GM12891 (cell line): ENCODE data around the gene PADI6.
A peak's percentile ranks its signal among the peaks of the same experiment; 100 is the strongest.

ENCODE experiments used
- DNase-seq: peaks from one replicate; pipeline ENCODE4 v3.0.0; 2011; ENCODE audit warnings: low spot score; ENCODE audit not compliant: insufficient read length
- FAIRE-seq: peaks from 2 replicates; lab custom pipeline; 2011; peaks lifted over from hg19 to GRCh38; lab: Jason Lieb, UNC
- PAX5 ChIP-seq: IDR thresholded peaks from 2 replicates; pipeline ENCODE4 v1.6.1; 2011; ENCODE audit warnings: low read length, moderate library complexity, mild to moderate bottlenecking; ENCODE audit not compliant: insufficient read depth, severe bottlenecking
- POLR2A ChIP-seq: IDR thresholded peaks from 2 replicates; pipeline ENCODE4 v1.6.1; 2011; ENCODE audit warnings: low read depth, low read length, control low read depth
- POLR2AphosphoS5 ChIP-seq: IDR thresholded peaks from 2 replicates; pipeline ENCODE4 v1.6.1; 2011; ENCODE audit warnings: low read depth, low read length, control low read depth
- POU2F2 ChIP-seq: IDR thresholded peaks from 2 replicates; pipeline ENCODE4 v1.6.1; 2011; ENCODE audit warnings: low read depth, mild to moderate bottlenecking, control low read depth, low read length, moderate library complexity
- SPI1 ChIP-seq: IDR thresholded peaks from 2 replicates; pipeline ENCODE4 v1.6.1; 2011; ENCODE audit warnings: low read depth, low read length, control low read depth
- TAF1 ChIP-seq: IDR thresholded peaks from 2 replicates; pipeline ENCODE4 v1.6.1; 2011; ENCODE audit warnings: low read depth, low read length, control low read depth

Gene PADI6

GRCh38 chr1:17427696-17428660, 56.0 kb downstream of the PADI6 start:
- FAIRE-seq = no peak
- no peak for DNase-seq
- TF ChIP-seq PAX5 (no peak), POLR2AphosphoS5 (0 out of 2 replicates have a peak, but pooled peaks have one; percentile 5)

- FAIRE-seq = no peak
- no peak for TF ChIP-seq POLR2AphosphoS5
- no peak for TF ChIP-seq POU2F2
- no peak for TF ChIP-seq TAF1
- no peak for TF ChIP-seq SPI1
- no peak for TF ChIP-seq POLR2A
- TF ChIP-seq PAX5 = no peak
Observed at GRCh38 chr1:17429183-17429582, 57.2 kb downstream of the PADI6 start.

GRCh38 chr1:17432412-17432811, 60.4 kb downstream of the PADI6 start:
- FAIRE-seq (no peak), DNase-seq (no peak)
- TF ChIP-seq TAF1 (no peak), POLR2AphosphoS5 (no peak; the same call in 1 of the 2 replicates)

More at GRCh38 chr1:17429183-17429582, 57.2 kb downstream of the PADI6 start:
- DNase-seq = no peak

GRCh38 chr1:17433261-17433660, 61.3 kb downstream of the PADI6 start:
- no peak for FAIRE-seq
- DNase-seq = no peak

GRCh38 chr1:17434016-17434415, 62.0 kb downstream of the PADI6 start:
- DNase-seq (no peak), FAIRE-seq (no peak)
- TF ChIP-seq TAF1 (no peak), POU2F2 (no peak), SPI1 (no peak), POLR2A (no peak), POLR2AphosphoS5 (no peak), PAX5 (no peak)

More at GRCh38 chr1:17433261-17433660, 61.3 kb downstream of the PADI6 start:
- TF ChIP-seq POU2F2 (no peak), SPI1 (no peak), POLR2AphosphoS5 (no peak)

- DNase-seq = no peak
- FAIRE-seq = no peak
- TF ChIP-seq PAX5 (no peak), SPI1 (no peak), POLR2AphosphoS5 (no peak), TAF1 (no peak), POLR2A (no peak), POU2F2 (no peak)
Observed at GRCh38 chr1:17434601-17435000, 62.6 kb downstream of the PADI6 start.

- DNase-seq (no peak), FAIRE-seq (no peak)
- TF ChIP-seq POLR2A = no peak
Observed at GRCh38 chr1:17436380-17437174, 64.6 kb downstream of the PADI6 start.

GRCh38 chr1:17437260-17437579, 65.2 kb downstream of the PADI6 start:
- TF ChIP-seq POLR2AphosphoS5 = no peak
- no peak for TF ChIP-seq PAX5
- FAIRE-seq = no peak
- no peak for DNase-seq

- FAIRE-seq = no peak
- DNase-seq = peak; percentile 83
- TF ChIP-seq TAF1 (no peak), PAX5 (no peak), POLR2A (no peak), SPI1 (no peak), POU2F2 (no peak), POLR2AphosphoS5 (no peak)
Observed at GRCh38 chr1:17437580-17438317, 65.8 kb downstream of the PADI6 start.

GRCh38 chr1:17438318-17439249, 66.6 kb downstream of the PADI6 start:
- TF ChIP-seq TAF1 (peak; percentile 45; the same call in 1 of the 2 replicates), POU2F2 (no peak), PAX5 (peak; percentile 11), POLR2AphosphoS5 (0 out of 2 replicates have a peak, but pooled peaks have one; percentile 52), POLR2A (no peak), SPI1 (peak; percentile 73)
- FAIRE-seq = peak; percentile 20
- no peak for DNase-seq
